Ectodermal cell (in vitro differentiated cells): ENCODE data around the gene C12orf76.
"Not testable (repeated sequence)": the region's sequence is repeated elsewhere in the genome, so short reads cannot be mapped to it uniquely, and the experiment has no call there.

Experiments used
- H3K27ac ChIP-seq: 2 replicates; pipeline ENCODE4 v1.7.0; 2013; ENCODE audit warnings: mild to moderate bottlenecking, low read depth, low read length; ENCODE audit not compliant: insufficient read depth, poor library complexity, severe bottlenecking
- H3K27me3 ChIP-seq: 2 replicates; pipeline ENCODE4 v1.7.0; 2013; ENCODE audit warnings: mild to moderate bottlenecking, low read length; ENCODE audit not compliant: insufficient read depth, control insufficient read depth, poor library complexity, severe bottlenecking
- H3K36me3 ChIP-seq: one replicate; pipeline ENCODE4 v1.7.0; 2013; ENCODE audit warnings: low read length; ENCODE audit not compliant: control insufficient read depth, insufficient read depth
- H3K4me1 ChIP-seq: one replicate; pipeline ENCODE4 v1.7.0; 2013; ENCODE audit warnings: low read length; ENCODE audit not compliant: control insufficient read depth, insufficient read depth
- H3K4me3 ChIP-seq: 2 replicates; pipeline ENCODE4 v1.7.0; 2013; ENCODE audit warnings: low read depth, low read length, control low read depth; ENCODE audit not compliant: insufficient read depth
- H3K9me3 ChIP-seq: 2 replicates; pipeline ENCODE4 v1.7.0; 2013; ENCODE audit warnings: mild to moderate bottlenecking, low read length, moderate library complexity; ENCODE audit not compliant: control insufficient read depth
- WGBS, 2 experiments: methylation state at CpG; one replicate each; pipeline ENCODE4 v1.1.7; 2013; ENCODE audit warnings: missing lambda C conversion rate in 2 of 2; 5-methylcytosine and 5-hydroxymethylcytosine counted together

C12orf76 gene

DNA sequence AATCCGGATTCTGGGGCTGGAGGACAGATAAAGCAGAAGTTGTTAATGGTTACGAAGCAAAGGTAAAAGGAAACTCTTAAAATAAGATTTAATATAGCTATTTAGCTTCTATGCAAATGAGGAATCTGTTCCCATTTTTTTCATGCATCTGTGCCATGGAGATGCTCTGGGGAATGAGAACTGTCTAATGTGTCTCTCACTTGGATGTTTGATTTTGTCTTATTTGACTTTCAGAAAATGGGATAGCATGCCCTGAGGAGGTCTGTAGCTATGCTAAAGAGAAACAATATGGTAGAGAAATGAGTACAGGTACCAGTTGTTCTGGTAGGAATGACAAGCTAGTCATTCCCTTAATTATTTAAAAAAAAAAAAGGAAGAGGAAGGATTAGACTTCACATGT lies 24.3 kb downstream of the C12orf76 start:
- H3K9me3 ChIP-seq = no peaks in the 10 kb centered on the region
- H3K27me3 ChIP-seq = no peaks in the 10 kb centered on the region
- no peak overlapping the region for H3K4me3 ChIP-seq
- 89 to 98% methylated on average over 2 of the region's 2 CpGs for WGBS, 2 experiments
- no peaks in the 10 kb centered on the region for H3K36me3 ChIP-seq
- peaks cover 11% of the 10 kb centered on the region for H3K4me1 ChIP-seq
- H3K27ac ChIP-seq = peak overlapping the region; percentile 16

DNA sequence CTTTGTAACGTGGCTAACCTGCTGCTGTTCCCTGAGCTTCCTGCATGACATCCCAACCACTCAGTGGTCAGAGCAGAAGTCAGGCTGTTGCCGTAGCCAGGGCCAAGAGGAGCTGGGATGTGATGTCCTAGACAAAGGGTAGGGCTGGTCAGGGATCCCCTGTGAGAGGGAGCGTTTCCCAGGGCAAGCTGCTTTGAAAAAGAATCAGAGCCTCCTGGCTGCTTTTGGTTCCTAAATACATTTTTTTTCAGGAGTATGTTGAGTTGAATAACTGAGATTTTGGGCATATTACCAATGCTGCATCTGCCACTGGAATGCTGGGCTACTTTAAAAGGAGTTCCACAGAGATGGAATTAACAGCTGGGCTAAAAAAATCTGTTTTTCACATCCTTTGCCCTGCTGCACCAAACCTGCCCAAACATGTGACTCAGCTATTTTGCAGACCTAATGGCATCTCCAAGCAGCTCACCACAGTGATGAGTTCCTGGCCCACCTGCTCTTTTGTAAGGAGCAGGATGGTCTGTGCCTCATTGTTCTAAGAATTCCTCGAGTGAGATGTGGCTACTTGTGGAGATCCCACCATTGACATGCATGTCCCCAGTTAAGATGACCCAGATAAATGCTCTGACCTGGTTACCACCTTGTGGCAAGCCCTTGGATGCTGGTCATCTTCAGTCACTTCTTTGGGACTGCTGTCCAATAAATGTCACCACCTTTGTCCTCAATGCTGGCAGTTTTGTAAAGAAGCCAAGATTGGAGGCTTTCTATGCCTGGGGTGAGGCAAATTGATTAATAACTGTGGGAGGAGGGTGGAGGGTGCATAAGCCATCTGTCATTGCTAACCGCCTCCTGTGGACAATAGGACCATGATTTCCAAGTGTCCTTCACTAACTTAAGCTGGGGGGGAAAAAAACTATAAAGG lies 25.0 kb downstream of the C12orf76 start:
- H3K27ac ChIP-seq = peak overlapping the region; percentile 16
- 76 to 81% methylated on average over 5 of the region's 5 CpGs for WGBS, 2 experiments
- no peaks in the 10 kb centered on the region for H3K36me3 ChIP-seq

GRCh38 chr12:110020956-110021355 lies 27.4 kb downstream of the C12orf76 start:
- Histone ChIP-seq H3K4me3 (no peak overlapping the region), H3K9me3 (no peaks in the 10 kb centered on the region), H3K27ac (no peak overlapping the region), H3K4me1 (peaks cover 11% of the 10 kb centered on the region), H3K36me3 (no peaks in the 10 kb centered on the region), H3K27me3 (no peaks in the 10 kb centered on the region)
- 93 to 96% methylated on average over 4 of the region's 4 CpGs for WGBS, 2 experiments

More for the DNA sequence above, 25.0 kb downstream of the C12orf76 start:
- H3K4me3 ChIP-seq = no peak overlapping the region
- no peaks in the 10 kb centered on the region for H3K27me3 ChIP-seq
- no peaks in the 10 kb centered on the region for H3K9me3 ChIP-seq
- peaks cover 11% of the 10 kb centered on the region for H3K4me1 ChIP-seq

DNA sequence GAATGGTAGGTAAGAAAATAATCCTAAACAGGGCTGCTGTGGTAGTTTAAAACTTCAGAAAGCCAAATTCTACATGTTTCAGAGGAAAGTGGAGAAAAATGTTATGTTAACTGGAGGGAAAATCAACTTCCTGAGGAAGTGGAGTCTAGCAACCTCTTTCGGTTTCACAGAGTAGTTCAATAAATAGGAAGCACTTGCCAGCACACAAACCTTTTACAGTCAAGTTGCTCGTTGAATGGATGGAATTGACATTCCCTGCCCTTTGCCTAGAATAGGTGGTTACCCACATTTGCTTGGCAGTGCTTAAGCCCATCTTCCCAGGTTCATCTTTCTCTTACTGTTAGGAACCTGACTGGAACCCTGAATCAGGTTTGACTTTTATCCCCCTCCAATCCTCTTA lies 33.2 kb downstream of the C12orf76 start:
- Histone ChIP-seq H3K4me1 (no peaks in the 10 kb centered on the region), H3K36me3 (no peaks in the 10 kb centered on the region), H3K27me3 (no peaks in the 10 kb centered on the region), H3K4me3 (no peak overlapping the region), H3K27ac (no peak overlapping the region), H3K9me3 (no peaks in the 10 kb centered on the region)
- WGBS, 2 experiments = 93 to 96% methylated on average over 2 of the region's 2 CpGs

- WGBS, 2 experiments = 96 to 97% methylated on average over 4 of the region's 4 CpGs
- H3K4me1 ChIP-seq = no peaks in the 10 kb centered on the region
These were observed 35.7 kb downstream of the C12orf76 start for GRCh38 chr12:110012659-110013058.

DNA sequence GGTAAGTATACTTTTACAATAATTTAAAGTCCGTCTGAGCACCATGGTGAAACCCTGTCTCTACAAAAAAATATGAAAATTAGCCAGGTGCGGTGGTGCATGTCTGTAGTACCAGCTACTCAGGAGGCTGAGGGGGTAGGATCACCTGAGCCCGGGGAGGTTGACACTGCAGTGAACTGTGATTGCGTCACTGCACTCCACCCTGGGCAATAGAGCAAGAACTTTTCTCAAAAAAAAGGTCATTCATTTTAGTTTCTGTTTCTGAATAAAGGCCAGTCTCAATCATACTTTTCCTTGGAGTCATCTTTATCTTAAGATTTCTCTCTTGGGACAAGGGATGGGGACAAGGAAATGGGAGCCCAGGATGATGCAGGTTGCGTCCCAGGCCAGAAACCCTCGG lies 36.2 kb downstream of the C12orf76 start:
- H3K36me3 ChIP-seq = no peaks in the 10 kb centered on the region
- H3K4me3 ChIP-seq = no peak overlapping the region
- H3K27me3 ChIP-seq = no peaks in the 10 kb centered on the region
- no peaks in the 10 kb centered on the region for H3K9me3 ChIP-seq
- 93 to 96% methylated on average over 6 of the region's 6 CpGs for WGBS, 2 experiments
- H3K27ac ChIP-seq = no peak overlapping the region
- H3K4me1 ChIP-seq = no peaks in the 10 kb centered on the region

More at GRCh38 chr12:110012659-110013058, 35.7 kb downstream of the C12orf76 start:
- H3K9me3 ChIP-seq = no peaks in the 10 kb centered on the region
- H3K27ac ChIP-seq = no peak overlapping the region
- no peak overlapping the region for H3K4me3 ChIP-seq
- no peaks in the 10 kb centered on the region for H3K27me3 ChIP-seq
- H3K36me3 ChIP-seq = no peaks in the 10 kb centered on the region

GRCh38 chr12:110010853-110011723 lies 37.2 kb downstream of the C12orf76 start:
- no peak overlapping the region for H3K27ac ChIP-seq
- WGBS, 2 experiments = 94 to 96% methylated on average over 13 of the region's 13 CpGs
- no peaks in the 10 kb centered on the region for H3K27me3 ChIP-seq
- no peak overlapping the region for H3K4me3 ChIP-seq
- no peaks in the 10 kb centered on the region for H3K4me1 ChIP-seq
- H3K36me3 ChIP-seq = no peaks in the 10 kb centered on the region
- H3K9me3 ChIP-seq = no peaks in the 10 kb centered on the region

- not testable (repeated sequence) for H3K36me3 ChIP-seq, H3K27ac ChIP-seq, H3K4me3 ChIP-seq, H3K4me1 ChIP-seq, H3K27me3 ChIP-seq, H3K9me3 ChIP-seq
- 92 to 94% methylated on average over 15 of the region's 15 CpGs for WGBS, 2 experiments
These were observed 39.5 kb downstream of the C12orf76 start for GRCh38 chr12:110008681-110009398.

DNA sequence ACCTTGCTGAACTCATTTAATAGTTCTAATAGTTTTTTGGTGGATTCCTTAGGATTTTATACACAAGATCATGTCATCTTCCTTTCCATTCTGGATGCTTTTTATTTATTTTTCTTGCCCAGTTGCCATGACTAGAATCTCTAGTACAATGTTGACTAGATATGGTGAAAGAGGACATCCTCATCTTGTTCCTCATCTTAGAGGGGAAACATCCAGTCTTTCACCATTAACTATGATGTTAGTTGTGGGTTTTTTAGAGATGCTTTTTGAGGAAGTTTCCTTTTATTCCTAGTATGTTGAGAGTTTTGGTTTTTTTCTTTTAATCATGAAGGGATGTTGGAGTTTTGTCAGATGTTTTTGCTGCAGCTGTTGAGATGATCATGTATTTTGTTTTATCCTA lies 40.4 kb downstream of the C12orf76 start:
- Histone ChIP-seq H3K36me3 (no peaks in the 10 kb centered on the region), H3K27me3 (no peaks in the 10 kb centered on the region), H3K9me3 (no peaks in the 10 kb centered on the region), H3K4me1 (no peaks in the 10 kb centered on the region), H3K27ac (no peak overlapping the region), H3K4me3 (no peak overlapping the region)

DNA sequence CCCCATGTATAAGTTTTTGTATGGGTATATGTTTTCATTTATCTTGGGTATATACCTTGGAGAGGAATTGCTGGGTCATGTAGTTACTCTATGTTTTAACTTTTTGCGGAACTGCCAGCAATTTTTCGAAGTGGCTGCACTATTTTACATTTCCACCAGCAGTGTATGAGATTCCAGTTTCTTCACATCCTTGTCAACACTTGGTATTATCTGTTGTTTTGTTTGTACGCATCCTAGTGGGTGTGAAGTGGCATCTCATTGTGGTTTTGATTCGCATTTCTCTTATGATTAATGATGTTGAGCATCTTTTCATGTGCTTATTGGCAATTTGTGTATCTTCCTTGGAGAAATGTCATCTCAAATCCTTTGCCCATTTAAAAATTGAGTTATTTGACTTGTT lies 42.2 kb downstream of the C12orf76 start:
- H3K36me3 ChIP-seq = no peaks in the 10 kb centered on the region
- WGBS, 2 experiments = 88 to 99% methylated on average over 4 of the region's 4 CpGs
- H3K9me3 ChIP-seq = no peaks in the 10 kb centered on the region
- no peaks in the 10 kb centered on the region for H3K27me3 ChIP-seq
- H3K4me1 ChIP-seq = no peaks in the 10 kb centered on the region
- H3K4me3 ChIP-seq = no peak overlapping the region
- H3K27ac ChIP-seq = no peak overlapping the region
